NCI-H1092 treated with DMSO at 0.1 percent for 48 hours (cell line): ENCODE data around the gene BCS1L.

Experiments used
- DNase-seq: peaks from one replicate; lab custom pipeline; 2025; lab: John Stamatoyannopoulos, UW

The BCS1L gene

GRCh38 chr2:218659258-218659987 is at the start of gene BCS1L, which contains the start of gene ZNF142:
Gene BCS1L, plus strand, starts transcription at chr2:218659683. Its CDS starts 1,305 bp downstream, at chr2:218660988.
Gene ZNF142, minus strand, starts transcription at chr2:218659623. Its CDS starts 3,194 bp downstream, at chr2:218656429.
- DNase-seq: peak; percentile 86

- DNase-seq: no peak
Observed at GRCh38 chr2:218615868-218616315, 43.6 kb upstream of the BCS1L start.

GRCh38 chr2:218618102-218618860 is 41.2 kb upstream of the BCS1L start:
- no peak for DNase-seq

- DNase-seq: no peak
Observed at GRCh38 chr2:218621007-218621406, 38.5 kb upstream of the BCS1L start.

- no peak for DNase-seq
Observed at GRCh38 chr2:218622606-218623365, 36.7 kb upstream of the BCS1L start.

GRCh38 chr2:218623366-218623705 is 36.1 kb upstream of the BCS1L start:
- no peak for DNase-seq

- DNase-seq: no peak
Observed at GRCh38 chr2:218626369-218626768, 33.1 kb upstream of the BCS1L start.

GRCh38 chr2:218627939-218628338 is 31.5 kb upstream of the BCS1L start:
- DNase-seq: no peak

GRCh38 chr2:218631837-218632236 is 27.6 kb upstream of the BCS1L start:
- DNase-seq: no peak

GRCh38 chr2:218635719-218636118 is 23.8 kb upstream of the BCS1L start:
- no peak for DNase-seq

- DNase-seq: no peak
Observed at GRCh38 chr2:218638372-218638771, 21.1 kb upstream of the BCS1L start.

GRCh38 chr2:218642121-218642656 is 17.3 kb upstream of the BCS1L start:
- DNase-seq: no peak

- no peak for DNase-seq
Observed at GRCh38 chr2:218642786-218643185, 16.7 kb upstream of the BCS1L start.

GRCh38 chr2:218643751-218644310 is 15.7 kb upstream of the BCS1L start:
- DNase-seq: no peak

- no peak for DNase-seq
Observed at GRCh38 chr2:218644721-218645120, 14.8 kb upstream of the BCS1L start.

GRCh38 chr2:218645126-218645525 is 14.4 kb upstream of the BCS1L start:
- DNase-seq: no peak

GRCh38 chr2:218648088-218648786 is 11.2 kb upstream of the BCS1L start:
- DNase-seq: peak; percentile 12

GRCh38 chr2:218648787-218649100 is 10.7 kb upstream of the BCS1L start:
- DNase-seq: no peak

GRCh38 chr2:218655751-218656150 is 3.7 kb upstream of the BCS1L start:
- no peak for DNase-seq

- peak; percentile 11 for DNase-seq
Observed at GRCh38 chr2:218658671-218659257, 719 bp upstream of the BCS1L start.

GRCh38 chr2:218659988-218660358 is 490 bp downstream of the BCS1L start:
- no peak for DNase-seq
